HEK293T (cell line): ENCODE measurements around the gene CATSPER4.

Source experiments
- ARNT ChIP-seq: fragments of 450-650 bp; IDR thresholded peaks from 2 replicates; pipeline ENCODE4 v1.6.1; 2017; ENCODE audit warnings: mild to moderate bottlenecking
- BHLHE40 ChIP-seq: fragments of 450-650 bp; IDR thresholded peaks from 2 replicates; pipeline ENCODE4 v1.6.1; 2016; ENCODE audit warnings: mild to moderate bottlenecking, moderate library complexity, borderline replicate concordance
- CTBP1 ChIP-seq: fragments of 450-650 bp; IDR thresholded peaks from 2 replicates; pipeline ENCODE4 v1.6.1; 2016; ENCODE audit warnings: borderline replicate concordance
- FOXA1 ChIP-seq: fragments of 450-650 bp; IDR thresholded peaks from 2 replicates; pipeline ENCODE4 v1.6.1; 2016; ENCODE audit warnings: mild to moderate bottlenecking
- FOXK2 ChIP-seq: fragments of 450-650 bp; IDR thresholded peaks from 2 replicates; pipeline ENCODE4 v1.6.1; 2016; ENCODE audit warnings: mild to moderate bottlenecking
- FOXM1 ChIP-seq: fragments of 450-650 bp; IDR thresholded peaks from 2 replicates; pipeline ENCODE4 v1.6.1; 2017; ENCODE audit warnings: mild to moderate bottlenecking, borderline replicate concordance
- HDGF ChIP-seq: fragments of 450-650 bp; IDR thresholded peaks from 2 replicates; pipeline ENCODE4 v1.6.1; 2017; ENCODE audit warnings: antibody characterized with exemption, borderline replicate concordance
- L3MBTL2 ChIP-seq: fragments of 450-650 bp; conservative IDR thresholded peaks from 2 replicates; pipeline ENCODE4 v1.6.1; 2016; ENCODE audit warnings: mild to moderate bottlenecking
- NFRKB ChIP-seq: fragments of 450-650 bp; IDR thresholded peaks from 2 replicates; pipeline ENCODE4 v1.6.1; 2016; ENCODE audit warnings: mild to moderate bottlenecking, moderate library complexity
- SP1 ChIP-seq: fragments of 450-650 bp; IDR thresholded peaks from 2 replicates; pipeline ENCODE4 v1.6.1; 2017
- SUZ12 ChIP-seq: fragments of 450-650 bp; IDR thresholded peaks from 2 replicates; pipeline ENCODE4 v1.6.1; 2016; ENCODE audit warnings: mild to moderate bottlenecking
- TF ChIP-seq, protein P1 (sequence below): fragments of 450-650 bp; IDR thresholded peaks from 2 replicates; pipeline ENCODE4 v1.6.1; 2016

GRCh38 chr1:26171084-26172072 is 19.0 kb upstream of the CATSPER4 start, which contains the start of gene ZNF593OS:
- no peak for TF ChIP-seq SUZ12
- TF ChIP-seq, protein P1, sequence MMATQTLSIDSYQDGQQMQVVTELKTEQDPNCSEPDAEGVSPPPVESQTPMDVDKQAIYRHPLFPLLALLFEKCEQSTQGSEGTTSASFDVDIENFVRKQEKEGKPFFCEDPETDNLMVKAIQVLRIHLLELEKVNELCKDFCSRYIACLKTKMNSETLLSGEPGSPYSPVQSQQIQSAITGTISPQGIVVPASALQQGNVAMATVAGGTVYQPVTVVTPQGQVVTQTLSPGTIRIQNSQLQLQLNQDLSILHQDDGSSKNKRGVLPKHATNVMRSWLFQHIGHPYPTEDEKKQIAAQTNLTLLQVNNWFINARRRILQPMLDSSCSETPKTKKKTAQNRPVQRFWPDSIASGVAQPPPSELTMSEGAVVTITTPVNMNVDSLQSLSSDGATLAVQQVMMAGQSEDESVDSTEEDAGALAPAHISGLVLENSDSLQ: no peak
- TF ChIP-seq ARNT: no peak
- no peak for TF ChIP-seq BHLHE40
- no peak for TF ChIP-seq L3MBTL2
- TF ChIP-seq FOXK2: no peak
- TF ChIP-seq FOXM1: no peak
- TF ChIP-seq HDGF: no peak
- TF ChIP-seq FOXA1: no peak
- TF ChIP-seq NFRKB: no peak
- TF ChIP-seq SP1: no peak
- TF ChIP-seq CTBP1: no peak
